ENCODE data around the gene CHD9. TPM values are rescaled to one million over a fixed set of nuclear protein-coding genes. Genes with fewer than 3 reads are reported as not detected.

CHD9 gene
- total and polyA plus RNA-seq, 9 of the 15 experiments (the other 6 are each of a cell fraction or from before 2014, with no cell fraction given): 29.0 to 69.3 (median 40.6) TPM

GRCh38 chr16:53078765-53079485 is 24.1 kb downstream of the CHD9 start (continued):
- TF ChIP-seq E2F8 (IDR thresholded peaks at IDR 0.05; ENCODE audit: low read depth, partially characterized antibody): no peak
- TF ChIP-seq MAFK (IDR thresholded peaks at IDR 0.05; ENCODE audit: low read length): peak; percentile 71; the same call in 1 of the 2 replicates
- TF ChIP-seq RFX1 (IDR thresholded peaks at IDR 0.05): no peak
- no peak for TF ChIP-seq HINFP (tag; conservative IDR thresholded peaks at IDR 0.05; ENCODE audit: low read depth)
- no peak for TF ChIP-seq TFAP4 (CRISPR knock-in tag; IDR thresholded peaks at IDR 0.05; ENCODE audit: borderline replicate concordance)
- TF ChIP-seq ZNF253 (CRISPR knock-in tag; conservative IDR thresholded peaks at IDR 0.05): no peak
- no peak for TF ChIP-seq SMARCA5 (IDR thresholded peaks at IDR 0.05)
- no peak for TF ChIP-seq NBN (IDR thresholded peaks at IDR 0.05; ENCODE audit: low read depth)
- no peak for TF ChIP-seq ZKSCAN1 (IDR thresholded peaks at IDR 0.05; ENCODE audit: low read depth, low read length)
- TF ChIP-seq MCM5 (IDR thresholded peaks at IDR 0.05; ENCODE audit: low read depth): no peak
- TF ChIP-seq PKNOX1 (IDR thresholded peaks at IDR 0.05): peak; percentile 53; the same call in 1 of the 2 replicates
- no peak for TF ChIP-seq ZBTB1 (CRISPR knock-in tag; IDR thresholded peaks at IDR 0.05; ENCODE audit: borderline replicate concordance, low read depth)
- TF ChIP-seq HOMEZ (CRISPR knock-in tag; IDR thresholded peaks at IDR 0.05): no peak
- TF ChIP-seq BCL6 (CRISPR knock-in tag; IDR thresholded peaks at IDR 0.05): no peak
- no peak for TF ChIP-seq IRF1 (CRISPR knock-in tag; IDR thresholded peaks at IDR 0.05; ENCODE audit: borderline replicate concordance)
- TF ChIP-seq ZNF76 (CRISPR knock-in tag; IDR thresholded peaks at IDR 0.05; ENCODE audit: borderline replicate concordance): no peak
- no peak for TF ChIP-seq CEBPG (CRISPR knock-in tag; IDR thresholded peaks at IDR 0.05)
- TF ChIP-seq CEBPG (tag; conservative IDR thresholded peaks at IDR 0.05 in 1 of 2, IDR thresholded peaks at IDR 0.05 in 1 of 2): no peak
- no peak for TF ChIP-seq ZNF3 (CRISPR knock-in tag; IDR thresholded peaks at IDR 0.05)
